ENCODE measurements around the gene BIN2. TPM values are rescaled to one million over a fixed set of nuclear protein-coding genes. Genes with fewer than 3 reads are reported as not detected.

BIN2 gene
- total and polyA plus RNA-seq, 9 of the 15 experiments (the other 6 are each of a cell fraction or from before 2014, with no cell fraction given) = 0.04 to 0.39 (median 0.25) TPM; not detected in 1

DNA sequence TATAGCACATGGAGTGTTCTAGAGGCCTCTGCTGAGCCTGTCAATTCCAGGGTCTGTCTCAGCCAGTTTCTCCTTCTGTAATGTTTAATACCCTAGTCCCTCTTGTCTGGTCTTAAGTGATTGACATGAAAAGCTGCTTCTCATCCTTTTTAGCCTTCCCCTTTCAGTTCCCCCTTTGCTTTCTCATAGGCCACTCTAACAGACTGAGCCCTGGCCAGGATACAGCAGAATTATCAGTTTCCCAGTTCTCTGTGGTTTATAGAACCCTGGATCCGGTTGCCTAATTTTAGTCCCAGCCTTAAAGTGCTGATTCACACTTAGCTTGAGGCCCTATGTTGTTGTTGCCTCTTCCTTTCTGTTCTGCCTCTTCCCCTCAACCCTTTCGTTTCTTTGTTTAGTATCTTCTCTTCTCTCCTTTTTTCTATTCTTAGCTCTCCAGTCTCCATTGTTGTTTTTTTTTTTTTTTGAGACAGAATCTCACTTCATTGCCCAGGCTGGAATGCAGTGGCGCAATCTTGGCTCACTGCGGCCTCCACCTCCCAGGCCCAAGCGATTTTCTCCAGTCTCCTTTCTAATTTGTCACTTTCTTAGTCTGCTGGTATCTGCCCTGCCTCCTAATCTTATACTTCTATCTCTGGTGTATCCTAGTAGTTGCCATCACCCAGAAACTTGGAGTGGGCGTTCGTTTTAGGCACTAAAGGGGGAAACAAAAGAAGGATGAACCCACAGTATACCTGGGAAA lies 2.9 kb upstream of the BIN2 start (continued):
- TF ChIP-seq, protein P1, sequence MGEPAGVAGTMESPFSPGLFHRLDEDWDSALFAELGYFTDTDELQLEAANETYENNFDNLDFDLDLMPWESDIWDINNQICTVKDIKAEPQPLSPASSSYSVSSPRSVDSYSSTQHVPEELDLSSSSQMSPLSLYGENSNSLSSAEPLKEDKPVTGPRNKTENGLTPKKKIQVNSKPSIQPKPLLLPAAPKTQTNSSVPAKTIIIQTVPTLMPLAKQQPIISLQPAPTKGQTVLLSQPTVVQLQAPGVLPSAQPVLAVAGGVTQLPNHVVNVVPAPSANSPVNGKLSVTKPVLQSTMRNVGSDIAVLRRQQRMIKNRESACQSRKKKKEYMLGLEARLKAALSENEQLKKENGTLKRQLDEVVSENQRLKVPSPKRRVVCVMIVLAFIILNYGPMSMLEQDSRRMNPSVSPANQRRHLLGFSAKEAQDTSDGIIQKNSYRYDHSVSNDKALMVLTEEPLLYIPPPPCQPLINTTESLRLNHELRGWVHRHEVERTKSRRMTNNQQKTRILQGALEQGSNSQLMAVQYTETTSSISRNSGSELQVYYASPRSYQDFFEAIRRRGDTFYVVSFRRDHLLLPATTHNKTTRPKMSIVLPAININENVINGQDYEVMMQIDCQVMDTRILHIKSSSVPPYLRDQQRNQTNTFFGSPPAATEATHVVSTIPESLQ (CRISPR knock-in tag; IDR thresholded peaks at IDR 0.05) = no peak
- TF ChIP-seq ZFP36 (IDR thresholded peaks at IDR 0.05; ENCODE audit: low read depth, low read length, partially characterized antibody) (no peak), GABPA (tag; conservative IDR thresholded peaks at IDR 0.05; ENCODE audit: low read depth) (peak; percentile 37; the same call in 1 of the 2 replicates), POLR2A (conservative IDR thresholded peaks at IDR 0.05) (peak; percentile 69), SRSF3 (IDR thresholded peaks at IDR 0.05; ENCODE audit: insufficient read depth, low read length) (no peak), ARHGAP35 (IDR thresholded peaks at IDR 0.05; ENCODE audit: partially characterized antibody) (no peak), RBM25 (IDR thresholded peaks at IDR 0.05; ENCODE audit: low read depth, low read length, severe bottlenecking) (no peak), HSF4 (CRISPR knock-in tag; IDR thresholded peaks at IDR 0.05; ENCODE audit: borderline replicate concordance) (no peak), ZEB2 (IDR thresholded peaks at IDR 0.05) (no peak), ZNF445 (CRISPR knock-in tag; IDR thresholded peaks at IDR 0.05; ENCODE audit: low read depth) (no peak)
- TF ChIP-seq, protein P2, sequence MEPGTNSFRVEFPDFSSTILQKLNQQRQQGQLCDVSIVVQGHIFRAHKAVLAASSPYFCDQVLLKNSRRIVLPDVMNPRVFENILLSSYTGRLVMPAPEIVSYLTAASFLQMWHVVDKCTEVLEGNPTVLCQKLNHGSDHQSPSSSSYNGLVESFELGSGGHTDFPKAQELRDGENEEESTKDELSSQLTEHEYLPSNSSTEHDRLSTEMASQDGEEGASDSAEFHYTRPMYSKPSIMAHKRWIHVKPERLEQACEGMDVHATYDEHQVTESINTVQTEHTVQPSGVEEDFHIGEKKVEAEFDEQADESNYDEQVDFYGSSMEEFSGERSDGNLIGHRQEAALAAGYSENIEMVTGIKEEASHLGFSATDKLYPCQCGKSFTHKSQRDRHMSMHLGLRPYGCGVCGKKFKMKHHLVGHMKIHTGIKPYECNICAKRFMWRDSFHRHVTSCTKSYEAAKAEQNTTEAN (CRISPR knock-in tag; IDR thresholded peaks at IDR 0.05) = no peak
- TF ChIP-seq, protein P3, sequence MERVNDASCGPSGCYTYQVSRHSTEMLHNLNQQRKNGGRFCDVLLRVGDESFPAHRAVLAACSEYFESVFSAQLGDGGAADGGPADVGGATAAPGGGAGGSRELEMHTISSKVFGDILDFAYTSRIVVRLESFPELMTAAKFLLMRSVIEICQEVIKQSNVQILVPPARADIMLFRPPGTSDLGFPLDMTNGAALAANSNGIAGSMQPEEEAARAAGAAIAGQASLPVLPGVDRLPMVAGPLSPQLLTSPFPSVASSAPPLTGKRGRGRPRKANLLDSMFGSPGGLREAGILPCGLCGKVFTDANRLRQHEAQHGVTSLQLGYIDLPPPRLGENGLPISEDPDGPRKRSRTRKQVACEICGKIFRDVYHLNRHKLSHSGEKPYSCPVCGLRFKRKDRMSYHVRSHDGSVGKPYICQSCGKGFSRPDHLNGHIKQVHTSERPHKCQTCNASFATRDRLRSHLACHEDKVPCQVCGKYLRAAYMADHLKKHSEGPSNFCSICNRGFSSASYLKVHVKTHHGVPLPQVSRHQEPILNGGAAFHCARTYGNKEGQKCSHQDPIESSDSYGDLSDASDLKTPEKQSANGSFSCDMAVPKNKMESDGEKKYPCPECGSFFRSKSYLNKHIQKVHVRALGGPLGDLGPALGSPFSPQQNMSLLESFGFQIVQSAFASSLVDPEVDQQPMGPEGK (CRISPR knock-in tag; IDR thresholded peaks at IDR 0.05; ENCODE audit: borderline replicate concordance) = no peak
- TF ChIP-seq, protein P4, sequence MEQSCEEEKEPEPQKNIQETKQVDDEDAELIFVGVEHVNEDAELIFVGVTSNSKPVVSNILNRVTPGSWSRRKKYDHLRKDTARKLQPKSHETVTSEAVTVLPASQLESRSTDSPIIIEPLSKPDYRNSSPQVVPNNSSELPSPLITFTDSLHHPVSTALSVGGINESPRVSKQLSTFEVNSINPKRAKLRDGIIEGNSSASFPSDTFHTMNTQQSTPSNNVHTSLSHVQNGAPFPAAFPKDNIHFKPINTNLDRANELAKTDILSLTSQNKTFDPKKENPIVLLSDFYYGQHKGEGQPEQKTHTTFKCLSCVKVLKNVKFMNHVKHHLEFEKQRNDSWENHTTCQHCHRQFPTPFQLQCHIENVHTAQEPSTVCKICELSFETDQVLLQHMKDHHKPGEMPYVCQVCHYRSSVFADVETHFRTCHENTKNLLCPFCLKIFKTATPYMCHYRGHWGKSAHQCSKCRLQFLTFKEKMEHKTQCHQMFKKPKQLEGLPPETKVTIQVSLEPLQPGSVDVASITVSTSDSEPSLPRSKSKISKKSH (CRISPR knock-in tag; IDR thresholded peaks at IDR 0.05) = no peak
- TF ChIP-seq, protein P5, sequence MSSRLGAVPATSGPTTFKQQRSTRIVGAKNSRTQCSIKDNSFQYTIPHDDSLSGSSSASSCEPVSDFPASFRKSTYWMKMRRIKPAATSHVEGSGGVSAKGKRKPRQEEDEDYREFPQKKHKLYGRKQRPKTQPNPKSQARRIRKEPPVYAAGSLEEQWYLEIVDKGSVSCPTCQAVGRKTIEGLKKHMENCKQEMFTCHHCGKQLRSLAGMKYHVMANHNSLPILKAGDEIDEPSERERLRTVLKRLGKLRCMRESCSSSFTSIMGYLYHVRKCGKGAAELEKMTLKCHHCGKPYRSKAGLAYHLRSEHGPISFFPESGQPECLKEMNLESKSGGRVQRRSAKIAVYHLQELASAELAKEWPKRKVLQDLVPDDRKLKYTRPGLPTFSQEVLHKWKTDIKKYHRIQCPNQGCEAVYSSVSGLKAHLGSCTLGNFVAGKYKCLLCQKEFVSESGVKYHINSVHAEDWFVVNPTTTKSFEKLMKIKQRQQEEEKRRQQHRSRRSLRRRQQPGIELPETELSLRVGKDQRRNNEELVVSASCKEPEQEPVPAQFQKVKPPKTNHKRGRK (tag; IDR thresholded peaks at IDR 0.05) = no peak
- TF ChIP-seq, protein P6, sequence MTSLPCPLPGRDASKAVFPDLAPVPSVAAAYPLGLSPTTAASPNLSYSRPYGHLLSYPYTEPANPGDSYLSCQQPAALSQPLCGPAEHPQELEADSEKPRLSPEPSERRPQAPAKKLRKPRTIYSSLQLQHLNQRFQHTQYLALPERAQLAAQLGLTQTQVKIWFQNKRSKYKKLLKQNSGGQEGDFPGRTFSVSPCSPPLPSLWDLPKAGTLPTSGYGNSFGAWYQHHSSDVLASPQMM (CRISPR knock-in tag; IDR thresholded peaks at IDR 0.05) = no peak
- TF ChIP-seq, protein P7, sequence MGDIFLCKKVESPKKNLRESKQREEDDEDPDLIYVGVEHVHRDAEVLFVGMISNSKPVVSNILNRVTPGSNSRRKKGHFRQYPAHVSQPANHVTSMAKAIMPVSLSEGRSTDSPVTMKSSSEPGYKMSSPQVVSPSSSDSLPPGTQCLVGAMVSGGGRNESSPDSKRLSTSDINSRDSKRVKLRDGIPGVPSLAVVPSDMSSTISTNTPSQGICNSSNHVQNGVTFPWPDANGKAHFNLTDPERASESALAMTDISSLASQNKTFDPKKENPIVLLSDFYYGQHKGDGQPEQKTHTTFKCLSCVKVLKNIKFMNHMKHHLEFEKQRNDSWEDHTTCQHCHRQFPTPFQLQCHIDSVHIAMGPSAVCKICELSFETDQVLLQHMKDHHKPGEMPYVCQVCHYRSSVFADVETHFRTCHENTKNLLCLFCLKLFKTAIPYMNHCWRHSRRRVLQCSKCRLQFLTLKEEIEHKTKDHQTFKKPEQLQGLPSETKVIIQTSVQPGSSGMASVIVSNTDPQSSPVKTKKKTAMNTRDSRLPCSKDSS (IDR thresholded peaks at IDR 0.05; ENCODE audit: low read depth, partially characterized antibody) = no peak

All from K562 (cell line).